Right cardiac atrium (tissue), 5 donors: ENCODE data around the gene CACNA1E. TPM values are rescaled to one million over a fixed set of nuclear protein-coding genes. Genes with fewer than 3 reads are reported as not detected.

Experiments used
- ATAC-seq, 2 donors: fragments of 200-7000 bp; cut with Tn5 transposase; one replicate each; pipeline versions ENCODE4 v1.8.0 to v1.9.1; 2020; ENCODE audit warnings: moderate library complexity in 2 of 2, mild to moderate bottlenecking in 1 of 2
- DNase-seq, 3 donors: peaks; one replicate each; pipeline ENCODE4 v3.0.0-alpha.2; 2020
- H3K27ac ChIP-seq: one replicate; pipeline ENCODE4 v1.5.1; 2013; ENCODE audit warnings: mild to moderate bottlenecking, low read length, control low read depth, moderate library complexity
- H3K27me3 ChIP-seq: one replicate; pipeline ENCODE4 v1.6.1; 2013; ENCODE audit not compliant: control insufficient read depth, insufficient read depth
- H3K4me1 ChIP-seq: one replicate; pipeline ENCODE4 v1.6.1; 2013; ENCODE audit warnings: low read length; ENCODE audit not compliant: control insufficient read depth, insufficient read depth
- H3K4me3 ChIP-seq: one replicate; pipeline ENCODE4 v1.5.1; 2013; ENCODE audit warnings: low read length, control low read depth
- H3K9me3 ChIP-seq: one replicate; pipeline ENCODE4 v1.6.1; 2013; ENCODE audit warnings: low read length; ENCODE audit not compliant: control insufficient read depth
- WGBS: extraction: QIAGEN DNeasy Blood & Tissue Kit; methylation state at CpG from one replicate; pipeline ENCODE4 v1.1.7; 2013; 5-methylcytosine and 5-hydroxymethylcytosine counted together
- intact Hi-C, 4 donors: fragments of 100-400 bp; cut with DNase I; formaldehyde crosslinking; loops; one replicate each; pipeline versions ENCODE4 v1.11.0 to v1.14.0; 2022 to 2023
- polyA plus RNA-seq: library from polyadenylated mRNA; stranded (reverse); fragments of 200-250 nt; gene quantifications from one replicate; pipeline ENCODE4 v1.2.3, GENCODE V29; 2013
- total RNA-seq, 4 donors: library from RNA; stranded (reverse); fragmentation: NEBNext Ultra II Directional; extraction: Animal tissue kit (Norgen Biotek cat#: 25700); gene quantifications; one replicate each; pipeline ENCODE4 v1.2.1, GENCODE V29; 2021
- donor health status: healthy with polysubstance abuse.
- donor health status: DM: no; HTN: yes; CAD: no.
- donor health status: DM: no; HTN: no; CAD: no.
- donor health status: DM: no; HTN: yes; CAD: no; lungs with severe emphysema.
- donor health status: DM: yes; HTN: yes; CAD: no.

Gene CACNA1E
- total and polyA plus RNA-seq, 5 donors, result 0.45 to 3.2 (median 1.8) TPM

DNA sequence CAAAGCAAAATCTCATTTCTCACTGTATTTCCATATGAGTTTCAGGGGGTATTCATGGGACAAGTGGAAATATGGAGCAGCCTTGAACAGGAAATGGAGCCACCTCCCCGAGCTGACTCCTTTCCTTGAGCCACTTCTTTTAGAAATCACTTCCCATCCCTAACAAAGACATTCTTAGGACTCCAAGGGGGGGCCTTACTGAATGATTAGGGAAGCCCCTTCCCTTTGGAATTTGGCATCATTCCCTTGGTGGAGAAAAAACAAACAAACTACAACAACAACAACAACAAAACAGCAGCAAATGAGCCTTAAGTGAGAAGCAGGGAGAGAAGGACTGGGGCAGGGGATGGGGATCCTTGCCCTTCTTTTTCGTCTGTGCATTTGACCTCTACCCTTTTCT lies 299.9 kb downstream of the CACNA1E start:
- ATAC-seq (no peak), DNase-seq (no peak)

DNA sequence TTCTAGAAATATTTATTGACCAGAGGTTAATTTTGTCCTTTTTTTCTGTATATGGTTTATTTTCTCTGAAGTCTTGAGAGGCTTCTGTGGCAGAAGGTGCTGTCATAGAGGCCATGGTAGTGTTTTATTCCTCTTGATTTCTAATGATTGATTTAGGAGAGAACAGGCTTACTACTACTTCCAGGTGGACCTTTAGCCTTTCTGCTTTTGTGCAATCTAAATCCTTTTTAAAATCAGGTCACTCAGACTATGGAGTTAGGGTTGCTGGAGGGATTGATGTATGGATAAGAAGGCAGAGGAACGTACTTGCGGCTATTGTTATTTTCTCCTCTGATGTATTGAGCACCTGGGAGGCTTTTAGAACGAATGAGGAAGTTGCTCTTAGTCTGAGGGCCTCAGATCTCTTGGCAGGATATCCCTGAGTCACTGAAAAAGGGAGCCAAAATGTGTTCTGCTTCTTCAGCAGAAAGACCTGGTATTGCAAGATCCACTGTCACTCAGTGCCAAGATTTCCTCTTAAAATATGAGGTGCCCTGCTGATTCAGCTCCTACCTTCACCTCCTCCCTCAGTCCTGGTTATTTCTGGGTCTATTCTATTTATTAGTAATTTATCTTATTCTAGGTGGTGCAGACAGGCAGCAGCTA lies 300.8 kb downstream of the CACNA1E start:
- H3K27me3 ChIP-seq, result no peaks in the 10 kb centered on the region
- intact Hi-C loops, result no loop called here
- H3K9me3 ChIP-seq, result no peaks in the 10 kb centered on the region
- whole genome bisulfite sequencing, result 54% methylated on average over 3 of the region's 3 CpGs
- no peak for DNase-seq
- H3K27ac ChIP-seq, result no peak overlapping the region
- ATAC-seq, result no peak
- no peaks in the 10 kb centered on the region for H3K4me1 ChIP-seq
- no peak overlapping the region for H3K4me3 ChIP-seq

More for the DNA sequence above, 299.9 kb downstream of the CACNA1E start:
- intact Hi-C loops, result no loop called here
- H3K27me3 ChIP-seq, result no peaks in the 10 kb centered on the region
- 25% methylated on average over 2 of the region's 2 CpGs for WGBS
- no peak overlapping the region for H3K4me3 ChIP-seq
- H3K27ac ChIP-seq, result no peak overlapping the region
- H3K9me3 ChIP-seq, result no peaks in the 10 kb centered on the region
- H3K4me1 ChIP-seq, result no peaks in the 10 kb centered on the region

DNA sequence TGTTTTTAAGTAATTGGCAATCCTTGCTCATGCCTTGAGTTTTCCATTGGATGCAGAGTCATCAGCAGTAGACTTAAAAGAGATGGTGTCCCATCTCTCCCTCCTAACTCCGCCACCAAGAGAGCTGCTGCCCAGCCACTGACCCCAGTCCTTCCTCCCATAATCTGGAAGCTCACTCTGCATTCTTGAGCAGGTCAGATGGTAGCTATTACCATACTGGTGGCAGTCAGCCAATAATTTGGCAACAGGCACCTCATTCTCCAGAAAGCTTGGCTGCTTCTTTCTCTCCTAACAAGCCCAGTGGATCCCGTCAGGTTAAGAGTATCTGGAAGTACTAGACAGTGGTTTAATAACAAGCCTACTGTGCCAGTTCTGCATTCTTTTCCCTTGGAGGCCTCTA lies 306.1 kb downstream of the CACNA1E start:
- Histone ChIP-seq H3K27ac (no peak overlapping the region), H3K4me3 (no peak overlapping the region), H3K4me1 (no peaks in the 10 kb centered on the region), H3K9me3 (no peaks in the 10 kb centered on the region), H3K27me3 (peaks cover 3% of the 10 kb centered on the region)
- 57% methylated on average over 2 of the region's 2 CpGs for WGBS
- no peak for DNase-seq
- intact Hi-C loops, result no loop called here
- ATAC-seq, result no peak

DNA sequence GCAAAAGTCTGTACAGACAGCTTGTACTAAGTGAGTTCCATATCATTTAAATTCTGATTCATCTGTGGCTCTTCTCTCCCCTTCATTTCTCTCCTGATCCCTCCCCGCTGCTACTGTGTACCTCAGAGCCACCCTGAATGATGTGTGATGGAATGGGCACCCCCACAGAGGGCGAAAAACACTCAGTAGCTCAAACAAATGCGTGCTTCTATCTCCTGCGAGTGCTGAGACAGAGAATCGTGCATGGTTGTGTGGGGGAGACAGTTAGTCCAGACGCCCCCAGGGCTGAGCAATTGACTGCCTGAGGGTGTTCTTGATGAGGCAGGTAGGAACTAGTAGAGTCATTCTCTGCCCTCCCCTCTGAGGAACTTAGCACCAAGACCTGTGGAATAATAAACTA lies 308.4 kb downstream of the CACNA1E start:
- Histone ChIP-seq H3K27ac (no peak overlapping the region), H3K9me3 (no peaks in the 10 kb centered on the region), H3K27me3 (peaks cover 3% of the 10 kb centered on the region), H3K4me1 (no peaks in the 10 kb centered on the region), H3K4me3 (no peak overlapping the region)
- no peak for ATAC-seq
- WGBS, result 66% methylated on average over 6 of the region's 6 CpGs
- no peak for DNase-seq
- intact Hi-C loops, result no loop called here

DNA sequence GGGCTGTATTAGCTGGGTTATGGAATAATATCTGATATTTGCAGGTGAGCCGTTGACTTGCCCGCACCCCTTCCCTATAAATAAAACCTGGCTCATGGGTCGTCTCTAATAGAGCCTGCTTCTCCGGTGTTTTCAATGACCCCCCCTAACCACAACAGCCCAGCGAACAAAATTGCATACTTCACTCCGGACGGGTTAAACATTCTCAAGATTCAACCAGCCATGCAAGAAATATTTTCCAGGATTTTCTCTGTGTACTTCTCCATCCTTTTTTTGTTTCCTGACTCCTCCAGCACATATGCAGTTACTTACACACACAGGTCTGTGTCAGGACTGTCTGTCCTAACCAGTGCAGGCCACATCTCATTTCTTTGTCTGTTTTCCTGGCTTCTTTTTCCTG lies 310.5 kb downstream of the CACNA1E start:
- H3K9me3 ChIP-seq, result no peaks in the 10 kb centered on the region
- intact Hi-C loops, result no loop called here
- H3K4me3 ChIP-seq, result no peak overlapping the region
- H3K27ac ChIP-seq, result no peak overlapping the region
- peaks cover 3% of the 10 kb centered on the region for H3K27me3 ChIP-seq
- H3K4me1 ChIP-seq, result no peaks in the 10 kb centered on the region
- DNase-seq, result no peak
- no peak for ATAC-seq
- WGBS, result 85% methylated on average over 7 of the region's 7 CpGs

DNA sequence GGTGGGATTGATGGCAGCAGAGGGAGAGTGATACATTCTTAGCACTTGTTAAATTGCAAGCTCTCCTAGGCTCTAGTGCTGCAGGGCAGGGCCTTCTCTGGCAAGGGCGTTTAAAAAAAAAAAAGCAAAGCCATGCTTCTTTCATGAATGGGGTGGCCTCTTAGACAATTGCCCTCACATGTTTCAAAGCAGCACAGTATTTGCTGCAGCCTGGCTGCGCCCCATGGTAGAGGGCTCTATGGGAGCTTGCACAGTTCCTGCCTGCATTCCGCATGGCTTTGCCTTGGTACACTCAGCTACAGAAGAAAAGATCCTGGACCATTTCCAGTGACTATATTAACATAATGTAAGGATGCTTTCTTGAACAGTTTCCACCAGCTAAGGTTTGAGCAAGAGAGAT lies 311.0 kb downstream of the CACNA1E start:
- Histone ChIP-seq H3K27me3 (peaks cover 3% of the 10 kb centered on the region), H3K4me1 (no peaks in the 10 kb centered on the region), H3K27ac (no peak overlapping the region), H3K4me3 (no peak overlapping the region), H3K9me3 (no peaks in the 10 kb centered on the region)
- ATAC-seq (no peak), DNase-seq (no peak)
- intact Hi-C loops, result no loop called here
- WGBS, result 78% methylated on average over 3 of the region's 3 CpGs

DNA sequence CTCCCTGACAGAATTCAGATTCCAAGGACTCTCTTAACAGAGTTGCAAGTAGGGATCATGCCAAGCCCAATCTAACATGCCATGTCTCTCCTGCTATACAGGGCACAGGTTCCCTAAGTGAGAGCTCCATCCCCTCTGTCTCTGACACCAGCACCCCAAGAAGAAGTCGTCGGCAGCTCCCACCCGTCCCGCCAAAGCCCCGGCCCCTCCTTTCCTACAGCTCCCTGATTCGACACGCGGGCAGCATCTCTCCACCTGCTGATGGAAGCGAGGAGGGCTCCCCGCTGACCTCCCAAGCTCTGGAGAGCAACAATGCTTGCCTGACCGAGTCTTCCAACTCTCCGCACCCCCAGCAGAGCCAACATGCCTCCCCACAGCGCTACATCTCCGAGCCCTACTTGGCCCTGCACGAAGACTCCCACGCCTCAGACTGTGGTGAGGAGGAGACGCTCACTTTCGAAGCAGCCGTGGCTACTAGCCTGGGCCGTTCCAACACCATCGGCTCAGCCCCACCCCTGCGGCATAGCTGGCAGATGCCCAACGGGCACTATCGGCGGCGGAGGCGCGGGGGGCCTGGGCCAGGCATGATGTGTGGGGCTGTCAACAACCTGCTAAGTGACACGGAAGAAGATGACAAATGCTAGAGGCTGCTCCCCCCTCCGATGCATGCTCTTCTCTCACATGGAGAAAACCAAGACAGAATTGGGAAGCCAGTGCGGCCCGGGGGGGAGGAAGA lies 315.0 kb downstream of the CACNA1E start:
- H3K4me3 ChIP-seq, result no peak overlapping the region
- no peak for DNase-seq
- H3K27ac ChIP-seq, result no peak overlapping the region
- intact Hi-C loops, result no loop called here
- 84% methylated on average over 32 of the region's 32 CpGs for WGBS
- H3K9me3 ChIP-seq, result no peaks in the 10 kb centered on the region
- no peak for ATAC-seq
- H3K27me3 ChIP-seq, result peaks cover 3% of the 10 kb centered on the region
- no peaks in the 10 kb centered on the region for H3K4me1 ChIP-seq

DNA sequence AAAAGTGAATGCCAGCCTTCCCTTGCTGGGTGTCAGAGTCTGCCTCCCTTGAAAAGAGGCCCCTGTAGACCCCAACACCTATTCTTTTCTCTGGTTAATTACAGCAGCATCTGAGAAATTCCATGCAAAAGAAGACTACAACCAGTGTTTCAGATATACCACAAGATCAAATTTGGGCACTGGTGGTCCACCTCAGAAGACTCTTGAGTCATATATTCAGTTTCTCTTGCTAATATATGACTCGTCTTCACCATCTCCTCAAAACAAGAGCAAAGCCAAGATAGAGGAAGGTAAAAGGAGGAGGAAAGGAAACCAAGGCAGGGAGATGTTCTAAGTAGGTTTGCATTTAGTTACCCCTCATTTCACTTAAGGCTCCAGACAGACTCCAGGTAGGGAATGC lies 318.3 kb downstream of the CACNA1E start:
- intact Hi-C loops, result no loop called here
- 42% methylated on average over 1 of the region's 1 CpG for WGBS
- Histone ChIP-seq H3K4me3 (no peak overlapping the region), H3K27ac (no peak overlapping the region), H3K9me3 (no peaks in the 10 kb centered on the region), H3K27me3 (no peaks in the 10 kb centered on the region), H3K4me1 (no peaks in the 10 kb centered on the region)
- ATAC-seq (no peak), DNase-seq (no peak)

DNA sequence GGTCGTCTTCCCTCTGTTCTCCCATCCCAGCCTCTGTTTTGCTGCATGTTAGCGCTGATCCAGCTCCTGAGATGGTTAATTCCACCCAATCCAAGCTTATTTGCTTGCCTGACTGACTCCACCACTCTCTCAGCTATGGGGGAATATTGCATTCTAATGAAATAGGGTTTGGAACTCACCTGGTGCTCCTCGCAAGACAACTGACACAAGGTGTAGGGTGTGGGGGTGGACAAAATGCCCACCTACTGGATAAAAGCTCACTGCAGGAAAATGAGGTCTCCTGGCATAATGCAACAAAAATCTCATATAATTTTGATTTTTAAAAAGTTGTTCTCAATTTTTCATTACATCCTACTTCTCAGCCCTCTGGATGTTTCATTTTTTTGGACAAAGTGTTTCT lies 319.1 kb downstream of the CACNA1E start:
- WGBS, result 80% methylated on average over 3 of the region's 3 CpGs
- Histone ChIP-seq H3K27ac (no peak overlapping the region), H3K4me3 (no peak overlapping the region), H3K9me3 (no peaks in the 10 kb centered on the region), H3K27me3 (no peaks in the 10 kb centered on the region), H3K4me1 (no peaks in the 10 kb centered on the region)
- intact Hi-C loops, result no loop called here
- ATAC-seq, result no peak
- DNase-seq, result no peak

DNA sequence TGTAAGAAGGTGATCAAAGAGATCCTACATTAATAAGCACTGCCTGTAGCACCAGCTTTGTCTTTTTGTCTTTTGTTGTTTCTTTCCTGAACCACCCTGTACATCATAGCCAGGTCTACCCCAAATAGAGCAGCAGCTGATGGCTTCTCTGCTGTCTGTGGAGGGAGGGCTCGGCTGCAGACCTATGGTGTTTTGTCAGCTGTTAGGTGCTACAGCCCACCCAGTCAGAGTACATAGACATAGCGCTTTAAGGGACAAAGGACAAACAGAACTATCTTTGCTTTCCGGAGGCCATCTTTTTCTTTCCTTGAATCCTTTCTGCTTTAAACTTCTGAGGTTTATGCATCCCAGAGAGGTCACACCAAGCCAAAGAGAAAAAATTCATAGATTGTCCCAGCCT lies 320.1 kb downstream of the CACNA1E start:
- intact Hi-C loops, result no loop called here
- H3K9me3 ChIP-seq, result no peaks in the 10 kb centered on the region
- no peak overlapping the region for H3K27ac ChIP-seq
- H3K4me1 ChIP-seq, result no peaks in the 10 kb centered on the region
- WGBS, result 79% methylated on average over 3 of the region's 3 CpGs
- no peak for DNase-seq
- H3K4me3 ChIP-seq, result no peak overlapping the region
- no peaks in the 10 kb centered on the region for H3K27me3 ChIP-seq
- no peak for ATAC-seq

DNA sequence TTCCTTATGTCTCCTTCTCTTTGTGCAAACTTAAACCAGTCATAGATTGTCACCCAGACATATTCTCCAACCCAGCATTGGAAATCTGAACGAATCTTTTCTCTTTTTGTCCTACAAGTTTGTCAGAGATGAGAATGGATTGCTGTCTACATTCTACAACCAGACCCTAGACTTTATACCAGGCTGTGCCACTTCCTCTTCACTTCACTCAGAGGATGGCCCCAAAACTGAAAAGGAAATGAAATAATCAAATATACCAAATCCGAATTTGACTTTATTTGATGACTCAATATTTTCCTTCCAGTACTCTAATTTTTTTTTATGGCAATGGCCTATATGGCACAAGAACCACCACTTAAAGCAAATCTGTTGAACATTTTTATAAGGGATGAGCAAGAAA lies 321.7 kb downstream of the CACNA1E start:
- H3K4me1 ChIP-seq, result no peaks in the 10 kb centered on the region
- ATAC-seq, result no peak
- no peaks in the 10 kb centered on the region for H3K9me3 ChIP-seq
- no peak overlapping the region for H3K27ac ChIP-seq
- intact Hi-C loops, result no loop called here
- 56% methylated on average over 2 of the region's 2 CpGs for whole genome bisulfite sequencing
- no peak overlapping the region for H3K4me3 ChIP-seq
- DNase-seq, result no peak
- H3K27me3 ChIP-seq, result no peaks in the 10 kb centered on the region
